GM19463 (cell line): ENCODE measurements around the gene EFHC1.
"Not testable (repeated sequence)": the region's sequence is repeated elsewhere in the genome, so short reads cannot be mapped to it uniquely, and the experiment has no call there.

Experiments
- ATAC-seq: cut with Tn5 transposase; IDR thresholded peaks from one replicate; pipeline ENCODE4 v1.9.1; 2021; ENCODE audit warnings: mild to moderate bottlenecking, moderate library complexity; ENCODE audit not compliant: unreplicated experiment

Gene EFHC1

GRCh38 chr6:52419809-52420667 is at the start of gene EFHC1:
EFHC1 (plus strand) TSS chr6:52420342; CDS start chr6:52420411, 69 bp downstream.
- ATAC-seq: peak; percentile 94

GRCh38 chr6:52371656-52372191 is 48.4 kb upstream of the EFHC1 start:
- ATAC-seq: no peak

- ATAC-seq: no peak
These were observed 46.9 kb upstream of the EFHC1 start for GRCh38 chr6:52373151-52373690.

GRCh38 chr6:52374247-52374646 is 45.9 kb upstream of the EFHC1 start:
- no peak for ATAC-seq

- no peak for ATAC-seq
These were observed 44.2 kb upstream of the EFHC1 start for GRCh38 chr6:52375780-52376556.

GRCh38 chr6:52376763-52377162 is 43.4 kb upstream of the EFHC1 start:
- ATAC-seq: no peak

- ATAC-seq: no peak
These were observed 42.5 kb upstream of the EFHC1 start for GRCh38 chr6:52377538-52378221.

GRCh38 chr6:52381249-52381648 is 38.9 kb upstream of the EFHC1 start:
- no peak for ATAC-seq

- ATAC-seq: no peak
These were observed 35.9 kb upstream of the EFHC1 start for GRCh38 chr6:52384145-52384766.

GRCh38 chr6:52385074-52385473 is 35.1 kb upstream of the EFHC1 start:
- ATAC-seq: no peak

- ATAC-seq: not testable (repeated sequence)
These were observed 32.0 kb upstream of the EFHC1 start for GRCh38 chr6:52388119-52388518.

GRCh38 chr6:52388790-52389189 is 31.4 kb upstream of the EFHC1 start:
- no peak for ATAC-seq

GRCh38 chr6:52389264-52389625 is 30.9 kb upstream of the EFHC1 start:
- ATAC-seq: no peak

GRCh38 chr6:52389626-52390360 is 30.3 kb upstream of the EFHC1 start:
- peak; percentile 66 for ATAC-seq

GRCh38 chr6:52390361-52390727 is 29.8 kb upstream of the EFHC1 start:
- peak; percentile 40 for ATAC-seq

GRCh38 chr6:52391599-52391998 is 28.5 kb upstream of the EFHC1 start:
- ATAC-seq: no peak

GRCh38 chr6:52392944-52393343 is 27.2 kb upstream of the EFHC1 start:
- ATAC-seq: no peak

GRCh38 chr6:52393780-52394179 is 26.4 kb upstream of the EFHC1 start:
- ATAC-seq: peak; percentile 0

GRCh38 chr6:52394251-52394666 is 25.9 kb upstream of the EFHC1 start:
- peak; percentile 39 for ATAC-seq

- ATAC-seq: no peak
These were observed 24.2 kb upstream of the EFHC1 start for GRCh38 chr6:52395969-52396368.
